ENCODE data around the gene AP2A2. TPM values are rescaled to one million over a fixed set of nuclear protein-coding genes. Genes with fewer than 3 reads are reported as not detected.

Gene AP2A2
- total and polyA plus RNA-seq, 5 donors from 2014 or later: 6.2 to 85.9 (median 7.5) TPM

GRCh38 chr11:1043563-1044096, 118.0 kb downstream of the AP2A2 start:
- Histone ChIP-seq H3K4me3 (ENCODE audit: low read depth, low read length) (no peak overlapping the region), H3K27ac (ENCODE audit: insufficient read depth, low read length, poor library complexity, severe bottlenecking) (no peak overlapping the region), H3K36me3 (ENCODE audit: control insufficient read depth, insufficient read depth, low read length) (no peaks in the 10 kb centered on the region), H3K4me1 (ENCODE audit: control insufficient read depth, insufficient read depth, low read length, poor library complexity, severe bottlenecking) (no peaks in the 10 kb centered on the region), H3K9me3 (ENCODE audit: control insufficient read depth in 2 of 2, low read length in 2 of 2) (no peaks in the 10 kb centered on the region), H3K27me3 (ENCODE audit: control insufficient read depth, insufficient read depth, low read length) (no peaks in the 10 kb centered on the region)
- Mint-ChIP-seq H3K27me3 (peaks cover 15% of the 10 kb centered on the region), H3K9me3 (peaks cover 0 to 3% (median 0%) of the 10 kb centered on the region in 7 donors), H3K4me1 (peaks cover 0 to 2% (median 0%) of the 10 kb centered on the region in 4 donors), H3K4me3 (no peak overlapping the region), H3K27ac (no peak overlapping the region), H3K36me3 (no peaks in the 10 kb centered on the region)
- no peak for DNase-seq
- no peak for ATAC-seq (ENCODE audit: low read depth in 2 of 2)

- DNase-seq (no peak), ATAC-seq (ENCODE audit: low read depth in 2 of 2) (no peak)
- no peaks in the 10 kb centered on the region for H3K9me3 ChIP-seq (ENCODE audit: control insufficient read depth in 2 of 2, low read length in 2 of 2)
- H3K27me3 ChIP-seq (ENCODE audit: control insufficient read depth, insufficient read depth, low read length): no peaks in the 10 kb centered on the region
- H3K27ac Mint-ChIP-seq: no peak overlapping the region
- peaks cover 15% of the 10 kb centered on the region for H3K27me3 Mint-ChIP-seq
- no peak overlapping the region for H3K4me3 ChIP-seq (ENCODE audit: low read depth, low read length)
- H3K9me3 Mint-ChIP-seq: peaks cover 0 to 3% (median 0%) of the 10 kb centered on the region in 7 donors
- H3K36me3 ChIP-seq (ENCODE audit: control insufficient read depth, insufficient read depth, low read length): no peaks in the 10 kb centered on the region
- no peaks in the 10 kb centered on the region for H3K36me3 Mint-ChIP-seq
- no peak overlapping the region for H3K4me3 Mint-ChIP-seq
- no peak overlapping the region for H3K27ac ChIP-seq (ENCODE audit: insufficient read depth, low read length, poor library complexity, severe bottlenecking)
- H3K4me1 ChIP-seq (ENCODE audit: control insufficient read depth, insufficient read depth, low read length, poor library complexity, severe bottlenecking): no peaks in the 10 kb centered on the region
- peaks cover 0 to 2% (median 0%) of the 10 kb centered on the region in 4 donors for H3K4me1 Mint-ChIP-seq
These were observed 118.5 kb downstream of the AP2A2 start for GRCh38 chr11:1044160-1044559.

DNA sequence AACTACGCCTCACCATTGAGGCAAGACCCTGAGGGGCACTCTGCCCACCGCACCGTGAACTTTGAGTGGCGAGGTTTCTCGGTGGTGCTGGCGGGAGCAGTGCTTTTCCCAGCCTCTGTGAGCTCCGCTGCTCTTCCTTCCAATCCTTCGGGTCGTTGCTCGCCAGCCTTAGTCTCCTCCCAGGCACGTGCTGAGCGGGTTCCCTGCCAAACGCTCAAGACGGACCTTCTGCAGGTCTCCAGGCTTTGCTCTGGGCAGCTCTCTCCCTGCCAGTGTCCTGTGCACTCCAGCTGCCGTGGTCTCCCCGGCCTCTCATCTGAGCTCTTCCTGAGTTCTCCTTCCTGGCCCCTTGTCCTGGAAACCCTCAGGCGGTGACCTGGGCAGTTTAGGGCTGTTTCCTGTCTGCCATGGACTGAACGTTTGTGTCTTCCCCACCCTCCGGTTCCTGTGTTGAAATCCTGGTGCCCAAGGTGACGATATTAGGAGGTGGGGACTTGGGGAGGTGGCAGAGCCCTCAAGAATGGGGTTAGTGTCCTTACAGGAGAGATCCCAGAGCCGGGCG, 122.0 kb downstream of the AP2A2 start:
- peaks cover 15% of the 10 kb centered on the region for H3K27me3 Mint-ChIP-seq
- no peak overlapping the region for H3K27ac Mint-ChIP-seq
- H3K9me3 ChIP-seq (ENCODE audit: control insufficient read depth in 2 of 2, low read length in 2 of 2): no peaks in the 10 kb centered on the region
- ATAC-seq (ENCODE audit: low read depth in 2 of 2): no peak
- H3K36me3 Mint-ChIP-seq: no peaks in the 10 kb centered on the region
- no peaks in the 10 kb centered on the region for H3K27me3 ChIP-seq (ENCODE audit: control insufficient read depth, insufficient read depth, low read length)
- H3K9me3 Mint-ChIP-seq: peaks cover 0 to 3% (median 0%) of the 10 kb centered on the region in 7 donors
- no peak for DNase-seq
- peaks cover 0 to 2% (median 0%) of the 10 kb centered on the region in 4 donors for H3K4me1 Mint-ChIP-seq
- peaks cover 5% of the 10 kb centered on the region for H3K4me1 ChIP-seq (ENCODE audit: control insufficient read depth, insufficient read depth, low read length, poor library complexity, severe bottlenecking)
- H3K4me3 ChIP-seq (ENCODE audit: low read depth, low read length): no peak overlapping the region
- no peaks in the 10 kb centered on the region for H3K36me3 ChIP-seq (ENCODE audit: control insufficient read depth, insufficient read depth, low read length)
- H3K27ac ChIP-seq (ENCODE audit: insufficient read depth, low read length, poor library complexity, severe bottlenecking): no peak overlapping the region
- peak overlapping the region in 1 of 4 donors; percentile 32 for H3K4me3 Mint-ChIP-seq

- no peaks in the 10 kb centered on the region for H3K36me3 Mint-ChIP-seq
- no peak overlapping the region for H3K4me3 Mint-ChIP-seq
- no peaks in the 10 kb centered on the region for H3K27me3 ChIP-seq (ENCODE audit: control insufficient read depth, insufficient read depth, low read length)
- H3K4me1 Mint-ChIP-seq: peaks cover 0 to 2% (median 0%) of the 10 kb centered on the region in 4 donors
- peaks cover 5% of the 10 kb centered on the region for H3K4me1 ChIP-seq (ENCODE audit: control insufficient read depth, insufficient read depth, low read length, poor library complexity, severe bottlenecking)
- H3K27me3 Mint-ChIP-seq: peaks cover 15% of the 10 kb centered on the region
- no peaks in the 10 kb centered on the region for H3K9me3 ChIP-seq (ENCODE audit: control insufficient read depth in 2 of 2, low read length in 2 of 2)
- H3K36me3 ChIP-seq (ENCODE audit: control insufficient read depth, insufficient read depth, low read length): no peaks in the 10 kb centered on the region
- ATAC-seq (ENCODE audit: low read depth in 2 of 2) (no peak), DNase-seq (no peak)
- H3K27ac Mint-ChIP-seq: no peak overlapping the region
- peaks cover 0 to 3% (median 0%) of the 10 kb centered on the region in 7 donors for H3K9me3 Mint-ChIP-seq
- no peak overlapping the region for H3K4me3 ChIP-seq (ENCODE audit: low read depth, low read length)
- H3K27ac ChIP-seq (ENCODE audit: insufficient read depth, low read length, poor library complexity, severe bottlenecking): no peak overlapping the region
These were observed 122.9 kb downstream of the AP2A2 start for GRCh38 chr11:1048375-1049070.

GRCh38 chr11:1049071-1049405, 123.4 kb downstream of the AP2A2 start:
- H3K27me3 Mint-ChIP-seq: peaks cover 15% of the 10 kb centered on the region
- DNase-seq (no peak), ATAC-seq (ENCODE audit: low read depth in 2 of 2) (no peak)
- H3K36me3 Mint-ChIP-seq: no peaks in the 10 kb centered on the region
- Histone ChIP-seq H3K4me3 (ENCODE audit: low read depth, low read length) (no peak overlapping the region), H3K36me3 (ENCODE audit: control insufficient read depth, insufficient read depth, low read length) (no peaks in the 10 kb centered on the region), H3K9me3 (ENCODE audit: control insufficient read depth in 2 of 2, low read length in 2 of 2) (no peaks in the 10 kb centered on the region), H3K27me3 (ENCODE audit: control insufficient read depth, insufficient read depth, low read length) (no peaks in the 10 kb centered on the region), H3K4me1 (ENCODE audit: control insufficient read depth, insufficient read depth, low read length, poor library complexity, severe bottlenecking) (peaks cover 5% of the 10 kb centered on the region), H3K27ac (ENCODE audit: insufficient read depth, low read length, poor library complexity, severe bottlenecking) (no peak overlapping the region)
- peaks cover 0 to 2% (median 0%) of the 10 kb centered on the region in 4 donors for H3K4me1 Mint-ChIP-seq
- H3K27ac Mint-ChIP-seq: no peak overlapping the region
- H3K9me3 Mint-ChIP-seq: peaks cover 0 to 3% (median 0%) of the 10 kb centered on the region in 7 donors
- H3K4me3 Mint-ChIP-seq: no peak overlapping the region

DNA sequence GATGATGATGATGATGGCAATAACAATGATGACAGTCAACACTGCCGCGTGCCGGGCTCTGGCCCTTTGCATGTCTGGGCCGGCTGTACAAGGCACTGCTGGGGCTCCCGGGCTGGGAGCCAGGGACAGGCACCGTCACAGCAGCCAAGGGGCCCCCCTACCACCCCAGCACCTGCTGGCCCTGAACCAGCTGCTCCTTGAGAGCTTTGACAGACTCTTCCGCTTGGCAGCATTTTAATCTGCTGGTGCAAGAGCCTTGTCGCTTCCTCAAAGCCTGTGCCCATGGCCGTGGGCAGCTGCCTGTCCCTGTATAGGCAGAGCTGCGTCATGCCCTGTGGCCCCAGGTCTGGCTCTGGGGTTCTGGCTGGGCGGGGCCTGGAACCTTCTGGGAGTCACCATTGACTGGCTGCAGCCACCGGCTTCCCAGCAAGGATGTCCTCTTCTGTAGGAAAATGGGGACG, 123.8 kb downstream of the AP2A2 start:
- ATAC-seq (ENCODE audit: low read depth in 2 of 2): no peak
- H3K36me3 Mint-ChIP-seq: no peaks in the 10 kb centered on the region
- H3K9me3 Mint-ChIP-seq: peaks cover 0 to 3% (median 0%) of the 10 kb centered on the region in 7 donors
- DNase-seq: no peak
- H3K4me1 Mint-ChIP-seq: peaks cover 0 to 2% (median 0%) of the 10 kb centered on the region in 4 donors
- H3K4me3 Mint-ChIP-seq: no peak overlapping the region
- H3K27me3 Mint-ChIP-seq: peaks cover 15% of the 10 kb centered on the region
- Histone ChIP-seq H3K4me3 (ENCODE audit: low read depth, low read length) (no peak overlapping the region), H3K36me3 (ENCODE audit: control insufficient read depth, insufficient read depth, low read length) (no peaks in the 10 kb centered on the region), H3K27me3 (ENCODE audit: control insufficient read depth, insufficient read depth, low read length) (no peaks in the 10 kb centered on the region), H3K4me1 (ENCODE audit: control insufficient read depth, insufficient read depth, low read length, poor library complexity, severe bottlenecking) (peaks cover 5% of the 10 kb centered on the region), H3K9me3 (ENCODE audit: control insufficient read depth in 2 of 2, low read length in 2 of 2) (no peaks in the 10 kb centered on the region), H3K27ac (ENCODE audit: insufficient read depth, low read length, poor library complexity, severe bottlenecking) (no peak overlapping the region)
- peak overlapping the region in 1 of 3 donors; percentile 5 for H3K27ac Mint-ChIP-seq

GRCh38 chr11:1049911-1050580, 124.4 kb downstream of the AP2A2 start:
- no peak overlapping the region for H3K27ac Mint-ChIP-seq
- ATAC-seq (ENCODE audit: low read depth in 2 of 2) (no peak), DNase-seq (no peak)
- H3K36me3 Mint-ChIP-seq: no peaks in the 10 kb centered on the region
- peaks cover 0 to 3% (median 0%) of the 10 kb centered on the region in 7 donors for H3K9me3 Mint-ChIP-seq
- Histone ChIP-seq H3K27me3 (ENCODE audit: control insufficient read depth, insufficient read depth, low read length) (no peaks in the 10 kb centered on the region), H3K36me3 (ENCODE audit: control insufficient read depth, insufficient read depth, low read length) (no peaks in the 10 kb centered on the region), H3K4me3 (ENCODE audit: low read depth, low read length) (no peak overlapping the region), H3K9me3 (ENCODE audit: control insufficient read depth in 2 of 2, low read length in 2 of 2) (no peaks in the 10 kb centered on the region), H3K4me1 (ENCODE audit: control insufficient read depth, insufficient read depth, low read length, poor library complexity, severe bottlenecking) (peaks cover 5% of the 10 kb centered on the region), H3K27ac (ENCODE audit: insufficient read depth, low read length, poor library complexity, severe bottlenecking) (no peak overlapping the region)
- peaks cover 15% of the 10 kb centered on the region for H3K27me3 Mint-ChIP-seq
- H3K4me1 Mint-ChIP-seq: peaks cover 0 to 2% (median 0%) of the 10 kb centered on the region in 4 donors
- no peak overlapping the region for H3K4me3 Mint-ChIP-seq
